HepG2 (cell line): Measurements from ENCODE around the gene SETD1B. TPM values are rescaled to one million over a fixed set of nuclear protein-coding genes. Genes with fewer than 3 reads are reported as not detected.

Source experiments
- ATAC-seq: fragments of 200-7000 bp; cut with Tn5 transposase; 3 replicates; pipeline ENCODE4 v1.9.1; 2020; ENCODE audit warnings: mild to moderate bottlenecking, moderate library complexity
- BruUV-seq: library from RNA; stranded (reverse); fragments of 400-500 nt; replicated peaks from 2 replicates; lab custom pipeline; 2021; lab: Mats Ljungman, UMichigan
- CTCF ChIA-PET: fragments of 300-600 bp; formaldehyde crosslinking; extraction: SDS; loops from one replicate; lab custom pipeline; 2021; ENCODE audit warnings: low total read pairs, inconsistent platforms, low intra/inter-chr PET ratio; lab: Yijun Ruan, JAX
- POLR2A ChIA-PET: fragments of 350-600 bp; sonication (Branson Sonifier 250); formaldehyde crosslinking; loops from one replicate; lab custom pipeline; 2020; ENCODE audit warnings: antibody characterized with exemption, inconsistent platforms; lab: Yijun Ruan, JAX
- DNase-seq: peaks from one replicate; pipeline ENCODE4 v3.0.0-alpha.2; 2015; ENCODE audit warnings: low spot score
- FAIRE-seq: peaks from 3 replicates; lab custom pipeline; 2011; peaks lifted over from hg19 to GRCh38; lab: Jason Lieb, UNC
- H2AFZ ChIP-seq: one replicate; pipeline ENCODE4 v1.6.1; 2011; ENCODE audit warnings: low read length, inconsistent platforms
- H3K27ac ChIP-seq: fragments of 300-600 bp; 3 replicates; pipeline ENCODE4 v1.8.0; 2011; ENCODE audit warnings: mixed run types, mild to moderate bottlenecking, mixed read lengths, low read length, inconsistent platforms; ENCODE audit not compliant: insufficient read depth; ENCODE audit errors: extremely low read length
- H3K27me3 ChIP-seq, 2 experiments: fragments of 200-600 bp in 1 of 2; 2 replicates in 1 of 2; 3 replicates in 1 of 2; pipeline versions ENCODE4 v1.6.0 to v1.8.0; 2011; ENCODE audit warnings: low read length in 2 of 2, mild to moderate bottlenecking in 2 of 2, moderate library complexity in 2 of 2, inconsistent platforms in 1 of 2; ENCODE audit not compliant: insufficient read depth in 2 of 2, control insufficient read depth in 1 of 2
- H3K36me3 ChIP-seq, 2 experiments: fragments of 200-600 bp in 1 of 2; replicated peaks in 1 of 2; 2 replicates in 1 of 2; 3 replicates in 1 of 2; pipeline versions ENCODE4 v1.5.1 to v1.8.0; 2011; ENCODE audit warnings: low read length in 2 of 2, inconsistent platforms in 1 of 2; ENCODE audit not compliant: insufficient read depth in 2 of 2, control insufficient read depth in 1 of 2
- H3K4me1 ChIP-seq: 2 replicates; pipeline ENCODE4 v1.5.1; 2012; ENCODE audit warnings: low read length, inconsistent platforms; ENCODE audit not compliant: insufficient read depth
- H3K4me2 ChIP-seq: 2 replicates; pipeline ENCODE4 v1.6.0; 2011; ENCODE audit warnings: low read depth, low read length, inconsistent platforms
- H3K4me3 ChIP-seq, 3 experiments: fragments of 200-600 bp in 1 of 3; sonication (generic), shearing (Covaris generic) in 1 of 3; replicated peaks in 1 of 3; 2 replicates each; pipeline ENCODE4 v1.5.1; 2011 to 2016; ENCODE audit warnings: low read length in 3 of 3, inconsistent platforms in 2 of 3, low read depth in 2 of 3, mild to moderate bottlenecking in 2 of 3, control low read depth in 1 of 3, mixed read lengths in 1 of 3; ENCODE audit not compliant: insufficient read depth in 1 of 3
- H3K79me2 ChIP-seq: one replicate; pipeline ENCODE4 v1.6.1; 2011; ENCODE audit warnings: low read length, inconsistent platforms; ENCODE audit not compliant: insufficient read depth
- H3K9ac ChIP-seq: 2 replicates; pipeline ENCODE4 v1.6.0; 2011; ENCODE audit warnings: mild to moderate bottlenecking, low read depth, low read length, inconsistent platforms; ENCODE audit not compliant: insufficient read depth
- H3K9me3 ChIP-seq: 2 replicates; pipeline ENCODE4 v1.5.1; 2012; ENCODE audit warnings: mild to moderate bottlenecking, low read length
- H4K20me1 ChIP-seq: 2 replicates; pipeline ENCODE4 v1.6.0; 2011; ENCODE audit warnings: inconsistent platforms, mild to moderate bottlenecking, low read length, moderate library complexity; ENCODE audit not compliant: insufficient read depth
- JUN ChIP-seq: sonication (generic); formaldehyde crosslinking; IDR thresholded peaks from 2 replicates; pipeline ENCODE4 v1.4.0; 2020; ENCODE audit warnings: mild to moderate bottlenecking, missing genetic modification reagents
- MXI1 ChIP-seq: IDR thresholded peaks from 3 replicates; pipeline ENCODE4 v1.6.1; 2012; ENCODE audit warnings: low read depth, low read length, inconsistent platforms, borderline replicate concordance
- NFIB ChIP-seq: sonication (generic); formaldehyde crosslinking; IDR thresholded peaks from 2 replicates; pipeline ENCODE4 v1.9.0; 2021; ENCODE audit warnings: missing genetic modification reagents, mild to moderate bottlenecking, borderline replicate concordance
- NFRKB ChIP-seq: fragments of 450-650 bp; IDR thresholded peaks from 2 replicates; pipeline ENCODE4 v1.6.1; 2017
- NFYB ChIP-seq: sonication (generic); formaldehyde crosslinking; IDR thresholded peaks from 2 replicates; pipeline ENCODE4 v1.4.0; 2020; ENCODE audit warnings: missing genetic modification reagents
- PCBP1 ChIP-seq: fragments of 200-400 bp; formaldehyde crosslinking; IDR thresholded peaks from 2 replicates; pipeline ENCODE4 v1.6.1; 2017; ENCODE audit warnings: mild to moderate bottlenecking, low read depth, low read length, borderline replicate concordance
- PHB2 ChIP-seq: fragments of 450-650 bp; IDR thresholded peaks from 2 replicates; pipeline ENCODE4 v1.6.1; 2018; ENCODE audit not compliant: partially characterized antibody
- PREB ChIP-seq: sonication (generic); formaldehyde crosslinking; IDR thresholded peaks from 2 replicates; pipeline ENCODE4 v1.4.0; 2020; ENCODE audit warnings: missing genetic modification reagents
- RFX3 ChIP-seq: IDR thresholded peaks from 2 replicates; pipeline ENCODE4 v1.6.1; 2016; ENCODE audit warnings: missing biosample characterization, missing genetic modification reagents
- RNF219 ChIP-seq: sonication (generic); formaldehyde crosslinking; IDR thresholded peaks from 2 replicates; pipeline ENCODE4 v1.5.0; 2020; ENCODE audit warnings: mild to moderate bottlenecking, missing genetic modification reagents
- STAG1 ChIP-seq: sonication (generic); formaldehyde crosslinking; IDR thresholded peaks from 2 replicates; pipeline ENCODE4 v1.4.0; 2020; ENCODE audit warnings: missing genetic modification reagents
- TRAFD1 ChIP-seq: sonication (generic); formaldehyde crosslinking; IDR thresholded peaks from 2 replicates; pipeline ENCODE4 v1.5.1; 2020; ENCODE audit warnings: missing genetic modification reagents, mild to moderate bottlenecking, borderline replicate concordance
- YEATS4 ChIP-seq: sonication (generic); formaldehyde crosslinking; IDR thresholded peaks from 2 replicates; pipeline ENCODE4 v1.4.0; 2020; ENCODE audit warnings: missing genetic modification reagents, borderline replicate concordance
- ZBTB7A ChIP-seq: sonication (generic); formaldehyde crosslinking; IDR thresholded peaks from 2 replicates; pipeline ENCODE4 v1.8.0; 2022; ENCODE audit warnings: mild to moderate bottlenecking, missing genetic modification reagents
- ZNF101 ChIP-seq: sonication (generic); formaldehyde crosslinking; IDR thresholded peaks from 2 replicates; pipeline ENCODE4 v1.4.0; 2020; ENCODE audit warnings: mild to moderate bottlenecking, low read depth, missing genetic modification reagents, borderline replicate concordance
- ZNF652 ChIP-seq: IDR thresholded peaks from 2 replicates; pipeline ENCODE4 v1.6.1; 2016; ENCODE audit warnings: low read depth, borderline replicate concordance
- ZNF788 ChIP-seq: sonication (generic); formaldehyde crosslinking; IDR thresholded peaks from 2 replicates; pipeline ENCODE4 v1.5.0; 2020; ENCODE audit warnings: mild to moderate bottlenecking, missing genetic modification reagents, borderline replicate concordance
- ZNF792 ChIP-seq: IDR thresholded peaks from 2 replicates; pipeline ENCODE4 v1.6.1; 2016
- ZSCAN29 ChIP-seq: sonication (generic); formaldehyde crosslinking; conservative IDR thresholded peaks from 2 replicates; pipeline ENCODE4 v1.4.0; 2020; ENCODE audit warnings: mild to moderate bottlenecking, missing genetic modification reagents
- ZZZ3 ChIP-seq: sonication (generic); formaldehyde crosslinking; IDR thresholded peaks from 2 replicates; pipeline ENCODE4 v1.4.0; 2020; ENCODE audit warnings: missing genetic modification reagents, mild to moderate bottlenecking, borderline replicate concordance
- WGBS: methylation state at CpG from one replicate; pipeline ENCODE4 v1.1.6; 2017; ENCODE audit warnings: low lambda C conversion rate; 5-methylcytosine and 5-hydroxymethylcytosine counted together
- in situ Hi-C: cut with HindIII; loops from 2 replicates; pipeline ENCODE4 v1.10.0; 2017; ENCODE audit warnings: low pct_unique_long_range_greater_than_20kb; ENCODE audit not compliant: extremely low pct_ligation_motif_present
- intact Hi-C: fragments of 100-400 bp; cut with micrococcal nuclease; formaldehyde crosslinking; loops from one replicate; pipeline ENCODE4 v1.10.0; 2022; ENCODE audit not compliant: unreplicated experiment
- polyA plus RNA-seq, 8 experiments: library from polyadenylated mRNA; depleted of rRNA in 3 of 8; stranded (reverse) in 7 of 8; unstranded in 1 of 8; fragments of >200 nt; fragmentation: Illumina TruSeq in 4 of 8; extraction: Trizol in 4 of 8; gene quantifications; 2 replicates each; pipeline versions ENCODE4 v1.2.1 to v1.2.3, GENCODE V29; 2011 to 2016; ENCODE audit warnings: low read depth in 4 of 8, missing spikeins in 1 of 8, mixed read lengths in 1 of 8; ENCODE audit not compliant: insufficient read depth in 1 of 8
- total RNA-seq, 5 experiments: library from RNA; depleted of rRNA; stranded (reverse); fragments of >200 nt; fragmentation: Illumina TruSeq; extraction: Trizol; gene quantifications; 2 replicates each; pipeline ENCODE4 v1.2.3, GENCODE V29; 2016; ENCODE audit warnings: low read depth in 1 of 5

Gene SETD1B
- total and polyA plus RNA-seq, 2 of the 13 experiments (the other 11 are each of a cell fraction or from before 2014, with no cell fraction given): 1.1 to 1.4 TPM

- in situ Hi-C loops: no loop called here
- Histone ChIP-seq H3K9me3 (no peaks in the 10 kb centered on the region), H4K20me1 (no peaks in the 10 kb centered on the region), H2AFZ (no peak overlapping the region), H3K36me3 (no peaks in the 10 kb centered on the region; a peak in 1 of 5 replicates), H3K27ac (peak overlapping the region; percentile 99), H3K4me2 (peak overlapping the region; percentile 96), H3K4me1 (peaks cover 47% of the 10 kb centered on the region), H3K9ac (peak overlapping the region; percentile 98), H3K4me3 (peak overlapping the region; percentile 59 to 79 (median 71); a peak in 5 of 6 replicates), H3K27me3 (no peaks in the 10 kb centered on the region), H3K79me2 (peaks cover 56% of the 10 kb centered on the region)
- intact Hi-C loops: no loop called here
- DNase-seq: peak; percentile 84
- WGBS: no CpG with 5 or more reads among the region's 84 CpGs
- no TSS peak for BruUV-seq
- POLR2A ChIA-PET: interaction anchor here (1.0 to 14.5 kb wide), 9 partner anchors 3 to 173 kb away, joined by 3 to 393 read pairs (median 5); partner anchors contain the start of genes PSMD9, RHOF and SETD1B
- no peak for FAIRE-seq
- CTCF ChIA-PET: interaction anchor here (0.8 to 1.5 kb wide), 2 partner anchors 12 kb away, joined by 3 to 5 read pairs; no protein-coding TSS in a partner anchor
- peak; percentile 2 for ATAC-seq
- TF ChIP-seq NFRKB (no peak), RFX3 (CRISPR knock-in tag) (no peak), RNF219 (CRISPR knock-in tag) (no peak), STAG1 (CRISPR knock-in tag) (no peak), TRAFD1 (CRISPR knock-in tag) (no peak), PCBP1 (no peak), PREB (CRISPR knock-in tag) (no peak), ZNF101 (no peak), ZNF652 (CRISPR knock-in tag) (no peak), YEATS4 (CRISPR knock-in tag) (peak; percentile 67), NFIB (CRISPR knock-in tag) (no peak), PHB2 (no peak), ZNF792 (CRISPR knock-in tag) (no peak), ZBTB7A (CRISPR knock-in tag) (peak; percentile 74; the same call in 1 of the 2 replicates), JUN (CRISPR knock-in tag) (no peak), ZZZ3 (CRISPR knock-in tag) (0 out of 2 replicates have a peak, but pooled peaks have one; percentile 32), MXI1 (0 out of 3 replicates have a peak, but pooled peaks have one; percentile 24), ZSCAN29 (CRISPR knock-in tag) (peak; percentile 44; the same call in 1 of the 2 replicates), NFYB (CRISPR knock-in tag) (no peak; the same call in 1 of the 2 replicates), ZNF788 (peak; percentile 67; the same call in 1 of the 2 replicates)
Measured at GRCh38 chr12:121799842-121800693, 3.7 kb upstream of the SETD1B start.
